ENCODE results near the gene SLC5A3. TPM values are rescaled to one million over a fixed set of nuclear protein-coding genes. Genes with fewer than 3 reads are reported as not detected.

The SLC5A3 gene
- total RNA-seq, 1 experiment from 2014 or later = 29.4 TPM

- Histone ChIP-seq H3K9me3 (ENCODE audit: control insufficient read depth, insufficient read depth, low read depth, low read length) (no peaks in the 10 kb centered on the region), H3K27me3 (ENCODE audit: control insufficient read depth, insufficient read depth, low read length) (no peaks in the 10 kb centered on the region), H3K4me3 (ENCODE audit: low read depth in 2 of 2, low read length in 2 of 2) (no peak overlapping the region), H3K4me1 (ENCODE audit: control insufficient read depth, insufficient read depth, low read length) (peaks cover 12% of the 10 kb centered on the region), H3K27ac (ENCODE audit: low read length) (no peak overlapping the region), H3K36me3 (ENCODE audit: control insufficient read depth, insufficient read depth, low read length) (no peaks in the 10 kb centered on the region; the same call in 1 of the 2 replicates)
- ATAC-seq = no peak
- BruUV-seq (replicated peaks) = no TSS peak
- no peak for DNase-seq (ENCODE audit: low read depth, low spot score)
- intact Hi-C loops (cut with micrococcal nuclease; ENCODE audit: unreplicated experiment) (no loop called here), in situ Hi-C loops (cut with HindIII; ENCODE audit: low pct_unique_long_range_greater_than_20kb, low sequenced_read_pairs) (no loop called here)
- ChIA-PET POLR2A (no interaction called here), CTCF (interaction anchor here (0.6 kb wide), 1 partner anchor 79 kb away, joined by 5 read pairs; no protein-coding TSS in a partner anchor)
- TF ChIP-seq TCF7L2 (IDR thresholded peaks at IDR 0.05; ENCODE audit: low read depth, low read length) = no peak
- TF ChIP-seq SIN3A (IDR thresholded peaks at IDR 0.05; ENCODE audit: borderline replicate concordance, insufficient read depth, low read depth, low read length) = no peak
- no peak for TF ChIP-seq POLR2AphosphoS5 (IDR thresholded peaks at IDR 0.05; ENCODE audit: low read depth, low read length)
- TF ChIP-seq CTCF (IDR thresholded peaks at IDR 0.05) = no peak
- TF ChIP-seq REST (IDR thresholded peaks at IDR 0.05; ENCODE audit: insufficient read depth in 1 of 2, low read depth in 2 of 2, low read length in 1 of 2) = no peak
These were observed 48.7 kb downstream of the SLC5A3 start for GRCh38 chr21:34122047-34122446.

Other genes starting within 250 kb of the SLC5A3 start
- 190 TPM for gene ATP5PO, start 157.8 kb upstream of the SLC5A3 start, total RNA-seq (2021; ENCODE audit: unreplicated experiment)
- gene MRPS6, start within 50 bp of the SLC5A3 start, total RNA-seq (2021; ENCODE audit: unreplicated experiment) = 109 TPM